PC-9 (cell line): ENCODE results near the gene TEX48. TPM values are rescaled to one million over a fixed set of nuclear protein-coding genes. Genes with fewer than 3 reads are reported as not detected.

ENCODE experiments used
- BruUV-seq: library from RNA; stranded (reverse); fragments of 400-500 nt; replicated peaks from 2 replicates; lab custom pipeline; 2021; lab: Mats Ljungman, UMichigan
- CTCF ChIA-PET: fragments of 300-600 bp; sonication (Branson Sonifier 250); formaldehyde crosslinking; loops from one replicate; lab custom pipeline; 2022; ENCODE audit warnings: antibody characterized with exemption; lab: Charles Lee
- POLR2A ChIA-PET: fragments of 300-600 bp; sonication (Branson Sonifier 250); formaldehyde crosslinking; loops from one replicate; lab custom pipeline; 2022; ENCODE audit warnings: antibody characterized with exemption; ENCODE audit not compliant: unreplicated experiment; lab: Charles Lee
- DNase-seq, 2 experiments: peaks; one replicate each; pipeline versions ENCODE4 v3.0.0 to v3.0.0-alpha.2; 2015 to 2022; ENCODE audit warnings: mixed read lengths in 1 of 2
- H2AFZ ChIP-seq: fragments of 200-600 bp; sonication (generic); 2 replicates; pipeline ENCODE4 v1.8.1; 2017; ENCODE audit warnings: antibody characterized with exemption
- H3F3A ChIP-seq: fragments of 200-600 bp; sonication (generic); 2 replicates; pipeline ENCODE4 v1.8.1; 2017; ENCODE audit warnings: antibody characterized with exemption, mild to moderate bottlenecking, low read depth; ENCODE audit not compliant: insufficient read depth
- H3K27ac ChIP-seq: fragments of 200-600 bp; sonication (generic); 2 replicates; pipeline ENCODE4 v1.6.1; 2016; ENCODE audit warnings: mixed run types
- H3K27me3 ChIP-seq: fragments of 200-600 bp; sonication (generic); 2 replicates; pipeline ENCODE4 v1.6.1; 2016; ENCODE audit warnings: low read depth, mixed run types; ENCODE audit not compliant: insufficient read depth
- H3K36me3 ChIP-seq: fragments of 200-600 bp; sonication (generic); 2 replicates; pipeline ENCODE4 v1.6.1; 2016; ENCODE audit warnings: low read depth, mixed run types
- H3K4me1 ChIP-seq: fragments of 200-600 bp; sonication (generic); replicated peaks from 2 replicates; pipeline ENCODE4 v1.6.1; 2016; ENCODE audit warnings: mixed run types; ENCODE audit not compliant: insufficient read depth
- H3K4me2 ChIP-seq: fragments of 200-600 bp; sonication (generic); 2 replicates; pipeline ENCODE4 v1.6.1; 2017; ENCODE audit warnings: mixed run types
- H3K4me3 ChIP-seq: fragments of 200-600 bp; sonication (generic); 2 replicates; pipeline ENCODE4 v1.6.1; 2016; ENCODE audit warnings: mixed run types
- H3K79me2 ChIP-seq: fragments of 200-600 bp; sonication (generic); 2 replicates; pipeline ENCODE4 v1.6.1; 2017; ENCODE audit warnings: low read depth, mixed run types
- H3K9me2 ChIP-seq: fragments of 200-600 bp; sonication (generic); 2 replicates; pipeline ENCODE4 v1.8.1; 2017; ENCODE audit warnings: mild to moderate bottlenecking; ENCODE audit not compliant: insufficient read depth
- H3K9me3 ChIP-seq: fragments of 200-600 bp; sonication (generic); 2 replicates; pipeline ENCODE4 v1.8.1; 2016; ENCODE audit warnings: low read depth; ENCODE audit not compliant: insufficient read depth
- H4K20me1 ChIP-seq: fragments of 200-600 bp; sonication (generic); 2 replicates; pipeline ENCODE4 v1.8.1; 2017; ENCODE audit not compliant: insufficient read depth
- CTCF ChIP-seq: fragments of 200-600 bp; sonication (generic); conservative IDR thresholded peaks from 2 replicates; pipeline ENCODE4 v1.6.1; 2017; ENCODE audit warnings: mixed run types, antibody characterized with exemption, mild to moderate bottlenecking, moderate library complexity
- EZH2 ChIP-seq: fragments of 200-600 bp; sonication (generic); IDR thresholded peaks from 2 replicates; pipeline ENCODE4 v1.8.0; 2017; ENCODE audit warnings: antibody characterized with exemption, low read depth
- intact Hi-C: fragments of 100-400 bp; cut with micrococcal nuclease; formaldehyde crosslinking; loops from one replicate; pipeline ENCODE4 v1.10.0; 2022; ENCODE audit not compliant: unreplicated experiment
- total RNA-seq: library from RNA; stranded (reverse); gene quantifications from 2 replicates; pipeline ENCODE4 v1.2.3, GENCODE V29; 2021

TEX48 gene
- total RNA-seq, 1 experiment from 2014 or later = not detected

- no peak for TF ChIP-seq EZH2
- no peak overlapping the region for H2AFZ ChIP-seq
- H3K79me2 ChIP-seq = no peaks in the 10 kb centered on the region
- DNase-seq = no peak
- H3F3A ChIP-seq = no peaks in the 10 kb centered on the region
- no peak overlapping the region for H3K27ac ChIP-seq
- H3K9me2 ChIP-seq = no peaks in the 10 kb centered on the region
- no peaks in the 10 kb centered on the region for H3K9me3 ChIP-seq
- POLR2A ChIA-PET = no interaction called here
- no peaks in the 10 kb centered on the region for H3K36me3 ChIP-seq
- peaks cover 4% of the 10 kb centered on the region; the same call in 1 of the 2 replicates for H3K4me1 ChIP-seq
- CTCF ChIA-PET = no interaction called here
- no peaks in the 10 kb centered on the region for H3K27me3 ChIP-seq
- no TSS peak for BruUV-seq
- H4K20me1 ChIP-seq = no peaks in the 10 kb centered on the region
- H3K4me2 ChIP-seq = no peak overlapping the region
- H3K4me3 ChIP-seq = no peak overlapping the region
- intact Hi-C loops = no loop called here
These were observed 43.9 kb upstream of the TEX48 start for GRCh38 chr9:114725930-114726329.

GRCh38 chr9:114724744-114725143 lies 42.8 kb upstream of the TEX48 start:
- no peaks in the 10 kb centered on the region for H3K79me2 ChIP-seq
- no TSS peak for BruUV-seq
- TF ChIP-seq CTCF = no peak
- no peak for TF ChIP-seq EZH2
- H3K36me3 ChIP-seq = no peaks in the 10 kb centered on the region
- no peak overlapping the region for H3K4me2 ChIP-seq
- H2AFZ ChIP-seq = no peak overlapping the region
- no peak overlapping the region for H3K27ac ChIP-seq
- H3K4me1 ChIP-seq = peaks cover 5% of the 10 kb centered on the region
- no peaks in the 10 kb centered on the region for H4K20me1 ChIP-seq
- no peaks in the 10 kb centered on the region for H3K27me3 ChIP-seq
- intact Hi-C loops = no loop called here
- ChIA-PET CTCF (no interaction called here), POLR2A (no interaction called here)
- DNase-seq = no peak
- peaks cover under 1% of the 10 kb centered on the region; the same call in 1 of the 2 replicates for H3F3A ChIP-seq
- H3K4me3 ChIP-seq = no peak overlapping the region
- no peaks in the 10 kb centered on the region for H3K9me2 ChIP-seq
- no peaks in the 10 kb centered on the region for H3K9me3 ChIP-seq

DNA sequence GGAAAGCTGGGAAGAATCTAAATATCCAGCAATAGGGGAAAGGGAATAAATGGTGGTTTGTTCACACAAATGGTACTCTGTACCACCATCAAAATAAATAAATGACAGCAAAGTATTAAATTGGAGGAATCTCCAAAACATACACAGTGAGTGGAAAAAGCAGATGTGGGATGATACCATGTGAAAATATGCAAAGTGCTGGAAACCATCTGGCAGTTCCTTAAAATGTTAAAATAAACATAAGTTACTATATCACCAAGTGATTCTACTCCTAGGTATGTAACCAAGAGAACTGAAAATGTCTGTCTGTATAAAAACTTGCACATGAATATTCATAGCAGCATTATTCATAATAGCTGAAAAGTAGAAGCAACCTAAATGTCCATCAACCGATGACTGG lies 41.9 kb upstream of the TEX48 start:
- CTCF ChIA-PET = no interaction called here
- Histone ChIP-seq H3K4me1 (peaks cover 13% of the 10 kb centered on the region), H3F3A (peaks cover 7% of the 10 kb centered on the region; the same call in 1 of the 2 replicates), H3K4me3 (no peak overlapping the region), H3K79me2 (no peaks in the 10 kb centered on the region), H3K4me2 (no peak overlapping the region), H4K20me1 (no peaks in the 10 kb centered on the region), H3K36me3 (no peaks in the 10 kb centered on the region), H3K9me2 (no peaks in the 10 kb centered on the region), H3K9me3 (no peaks in the 10 kb centered on the region), H3K27me3 (no peaks in the 10 kb centered on the region), H3K27ac (no peak overlapping the region), H2AFZ (no peak overlapping the region)
- intact Hi-C loops = no loop called here
- no TSS peak for BruUV-seq
- TF ChIP-seq CTCF (no peak), EZH2 (no peak)
- POLR2A ChIA-PET = no interaction called here
- DNase-seq = no peak

DNA sequence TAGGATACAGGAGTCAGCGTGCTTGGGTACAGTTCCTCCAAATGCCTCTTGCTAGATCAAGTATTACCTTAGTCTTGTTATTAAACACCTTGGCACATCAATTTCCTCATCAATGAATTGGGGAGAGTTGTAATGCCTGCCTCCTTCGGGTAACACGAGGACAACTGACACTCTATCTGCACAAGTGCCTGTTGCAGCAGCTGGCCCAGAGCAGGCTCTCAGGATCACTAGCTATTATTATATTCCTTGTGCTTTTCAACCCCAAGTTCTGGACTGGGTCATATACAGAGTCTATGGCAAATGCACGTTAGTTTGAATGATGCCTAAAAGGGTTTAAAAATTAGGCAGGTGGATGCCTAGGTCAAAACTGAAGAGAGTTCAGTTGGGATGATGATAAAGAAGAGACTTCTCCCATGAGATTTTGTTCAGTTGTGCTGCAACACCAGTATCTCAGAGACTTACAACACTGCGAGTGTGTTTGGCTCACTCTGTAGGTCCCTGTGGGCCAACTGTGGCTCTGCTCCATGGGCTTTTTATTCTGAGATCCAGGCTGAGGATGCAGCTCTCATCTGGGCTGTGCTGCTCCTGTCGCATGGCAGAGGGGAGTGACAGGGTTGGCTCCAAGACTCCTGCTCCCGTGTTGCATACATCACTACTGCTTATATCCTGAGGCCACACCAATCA lies 41.1 kb upstream of the TEX48 start:
- POLR2A ChIA-PET = no interaction called here
- no TSS peak for BruUV-seq
- peaks cover 19% of the 10 kb centered on the region for H3K4me1 ChIP-seq
- no peaks in the 10 kb centered on the region for H4K20me1 ChIP-seq
- peaks cover 13% of the 10 kb centered on the region; the same call in 1 of the 2 replicates for H3F3A ChIP-seq
- TF ChIP-seq EZH2 (no peak), CTCF (no peak)
- H3K9me2 ChIP-seq = no peaks in the 10 kb centered on the region
- no peaks in the 10 kb centered on the region for H3K9me3 ChIP-seq
- no peak overlapping the region for H2AFZ ChIP-seq
- no peak overlapping the region for H3K27ac ChIP-seq
- intact Hi-C loops = no loop called here
- no peak for DNase-seq
- H3K4me3 ChIP-seq = no peak overlapping the region
- H3K36me3 ChIP-seq = no peaks in the 10 kb centered on the region
- CTCF ChIA-PET = no interaction called here
- no peak overlapping the region for H3K4me2 ChIP-seq
- no peaks in the 10 kb centered on the region for H3K79me2 ChIP-seq
- no peaks in the 10 kb centered on the region for H3K27me3 ChIP-seq
